Adrenal gland (tissue), 19 donors: ENCODE results near the gene C12orf56. TPM values are rescaled to one million over a fixed set of nuclear protein-coding genes. Genes with fewer than 3 reads are reported as not detected.

Source experiments
- DNase-seq, 7 donors: peaks; one replicate each; pipeline ENCODE4 v3.0.0-alpha.2; 2019 to 2020
- H3K27ac ChIP-seq, 5 donors: fragments of 200-600 bp; sonication (generic) in 4 of 5; 1 replicate in 3 of 5; 2 replicates in 2 of 5; pipeline versions ENCODE4 v1.5.1 to v1.8.0; 2016 to 2020; ENCODE audit warnings: mild to moderate bottlenecking in 1 of 5
- H3K27me3 ChIP-seq: fragments of 200-600 bp; 2 replicates; pipeline ENCODE4 v1.8.0; 2021
- H3K36me3 ChIP-seq, 2 donors: fragments of 200-600 bp; replicated peaks in 1 of 2; 1 replicate in 1 of 2; 2 replicates in 1 of 2; pipeline versions ENCODE4 v1.5.1 to v1.8.0; 2018 to 2022
- H3K4me1 ChIP-seq, 2 donors: fragments of 200-600 bp; replicated peaks in 1 of 2; 1 replicate in 1 of 2; 2 replicates in 1 of 2; pipeline versions ENCODE4 v1.5.1 to v1.8.0; 2018 to 2021
- H3K4me3 ChIP-seq, 4 donors: fragments of 200-600 bp; sonication (generic) in 3 of 4; one replicate each; pipeline ENCODE4 v1.5.1; 2016 to 2018
- H3K9me3 ChIP-seq, 3 donors: fragments of 200-600 bp; sonication (generic) in 1 of 3; replicated peaks in 1 of 3; 1 replicate in 2 of 3; 2 replicates in 1 of 3; pipeline versions ENCODE4 v1.5.1 to v1.8.0; 2016 to 2021
- POLR2A ChIP-seq, 2 donors: fragments of 450-650 bp; IDR thresholded peaks; one replicate each; pipeline ENCODE4 v1.6.1; 2017; ENCODE audit warnings: antibody characterized with exemption in 2 of 2, mild to moderate bottlenecking in 2 of 2, moderate library complexity in 1 of 2
- WGBS, 4 donors: extraction: QIAGEN DNeasy Blood & Tissue Kit in 2 of 4; methylation state at CpG; one replicate each; pipeline versions ENCODE4 v1.1.5 to v1.1.7; 2013 to 2017; 5-methylcytosine and 5-hydroxymethylcytosine counted together
- intact Hi-C, 2 donors: fragments of 100-400 bp; cut with DNase I; formaldehyde crosslinking; loops; one replicate each; pipeline versions ENCODE4 v1.14.1 to v1.15.0; 2022 to 2023
- long read RNA-seq, 10 donors: library from polyadenylated mRNA in 3 of 10; unstranded in 2 of 10; stranded (forward) in 1 of 10; transcript quantifications; one replicate each; pipeline ENCODE4 v2.0.0 and lab custom pipeline, GENCODE V29; 2021 to 2026
- polyA plus RNA-seq, 3 donors: library from polyadenylated mRNA; stranded (reverse); fragments of 200-250 nt in 2 of 3; fragments of 350-450 nt in 1 of 3; fragmentation: Illumina TruSeq in 1 of 3; extraction: RNeasy Lipid Tissue Mini Kit (QIAGEN cat#74804) in 1 of 3; gene quantifications; one replicate each; pipeline ENCODE4 v1.2.3, GENCODE V29; 2013 to 2014
- total RNA-seq, 9 donors: library from RNA; depleted of rRNA in 4 of 9; stranded (reverse); fragments of >200 nt in 4 of 9; fragments of 120-200 nt in 1 of 9; fragmentation: NEBNext Ultra II Directional in 1 of 9; extraction: Animal tissue kit (Norgen Biotek cat#: 25700) in 1 of 9; gene quantifications; one replicate each; pipeline versions ENCODE4 v1.1.0 to v1.2.4, GENCODE V29; 2013 to 2023
- TF ChIP-seq, protein P1 (sequence below), 6 experiments: fragments of 450-650 bp in 4 of 6; fragments of 200-600 bp in 2 of 6; sonication (generic) in 1 of 6; IDR thresholded peaks; 1 replicate in 5 of 6; 2 replicates in 1 of 6; pipeline versions ENCODE4 v1.5.1 to v1.8.0; 2016 to 2021; ENCODE audit warnings: antibody characterized with exemption in 6 of 6, mild to moderate bottlenecking in 2 of 6, moderate library complexity in 1 of 6
- donor health status: healthy with polysubstance abuse.
- donor health status: Bipolar disorder and iron deficiency.
- donor health status: DM: yes; HTN: yes; CAD: no.
- donor health status: DM: no; HTN: no; CAD: no.
- donor health status: DM: no; HTN: no; CAD: no.
- donor health status: DM: yes; HTN: yes; CAD: no.

C12orf56 gene
- total RNA-seq: under 1 TPM in 1 of 9 donors, not detected in 8; 0.11 TPM
- polyA plus RNA-seq: under 1 TPM in 1 of 3 donors, not detected in 2; 0.07 TPM
- long read RNA-seq, donor 1: 0 reads
- long read RNA-seq, donor 2: 0 reads
- long read RNA-seq, donor 3: 0 reads
- long read RNA-seq, donor 4: 0 reads
- long read RNA-seq, donor 5: 0 reads
- long read RNA-seq, donor 6: 0 reads
- long read RNA-seq, donor 7: 0 reads
- long read RNA-seq, donor 8, partial matches to known transcripts: 13 of 23 reads
- long read RNA-seq, donor 8, other reads (novel, unspliced or antisense): 10 of 23 reads
- long read RNA-seq, donor 9: 0 reads
- long read RNA-seq, donor 10: 0 reads

DNA sequence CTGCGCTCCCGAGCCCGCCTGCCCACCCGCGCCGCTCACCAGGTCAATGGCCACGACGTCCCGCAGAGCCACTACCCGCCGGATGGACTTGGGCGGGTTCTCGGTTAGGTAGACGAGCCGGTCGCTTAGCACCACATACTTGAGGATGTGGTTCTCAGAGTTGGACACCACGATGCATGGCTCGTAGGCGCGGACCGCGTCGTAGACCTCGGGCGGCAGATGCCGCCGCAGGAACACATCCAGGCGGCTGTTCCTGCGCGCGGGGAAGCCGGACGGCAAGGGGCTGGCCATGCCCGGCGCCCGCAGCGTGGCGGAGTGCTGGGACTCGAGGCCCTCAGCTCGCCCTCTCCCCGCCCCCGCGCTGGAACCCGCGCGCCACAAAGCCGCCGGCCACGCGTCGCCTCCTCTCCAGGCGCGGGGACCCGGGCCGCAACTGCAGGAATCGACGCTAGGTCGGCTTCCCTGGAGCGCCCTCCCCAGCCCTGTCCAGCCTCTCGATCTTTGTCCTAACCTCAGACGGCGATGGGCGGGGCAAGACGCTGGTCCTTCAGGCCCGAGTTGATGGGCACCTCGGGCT lies at the start of gene C12orf56:
C12orf56 (minus strand) TSS at position 484 of the 577 bp plus-strand sequence; CDS start at position 291, 193 bp downstream.
- no peaks in the 10 kb centered on the region for H3K9me3 ChIP-seq
- DNase-seq: peak in 1 of 7 donors; percentile 23
- H3K36me3 ChIP-seq: no peaks in the 10 kb centered on the region
- H3K27me3 ChIP-seq: peaks cover 7% of the 10 kb centered on the region
- no peak for TF ChIP-seq POLR2A (IDR thresholded peaks at IDR 0.05)
- TF ChIP-seq, protein P1, sequence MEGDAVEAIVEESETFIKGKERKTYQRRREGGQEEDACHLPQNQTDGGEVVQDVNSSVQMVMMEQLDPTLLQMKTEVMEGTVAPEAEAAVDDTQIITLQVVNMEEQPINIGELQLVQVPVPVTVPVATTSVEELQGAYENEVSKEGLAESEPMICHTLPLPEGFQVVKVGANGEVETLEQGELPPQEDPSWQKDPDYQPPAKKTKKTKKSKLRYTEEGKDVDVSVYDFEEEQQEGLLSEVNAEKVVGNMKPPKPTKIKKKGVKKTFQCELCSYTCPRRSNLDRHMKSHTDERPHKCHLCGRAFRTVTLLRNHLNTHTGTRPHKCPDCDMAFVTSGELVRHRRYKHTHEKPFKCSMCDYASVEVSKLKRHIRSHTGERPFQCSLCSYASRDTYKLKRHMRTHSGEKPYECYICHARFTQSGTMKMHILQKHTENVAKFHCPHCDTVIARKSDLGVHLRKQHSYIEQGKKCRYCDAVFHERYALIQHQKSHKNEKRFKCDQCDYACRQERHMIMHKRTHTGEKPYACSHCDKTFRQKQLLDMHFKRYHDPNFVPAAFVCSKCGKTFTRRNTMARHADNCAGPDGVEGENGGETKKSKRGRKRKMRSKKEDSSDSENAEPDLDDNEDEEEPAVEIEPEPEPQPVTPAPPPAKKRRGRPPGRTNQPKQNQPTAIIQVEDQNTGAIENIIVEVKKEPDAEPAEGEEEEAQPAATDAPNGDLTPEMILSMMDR (IDR thresholded peaks at IDR 0.05): no peak
- no peak within 1 kb of the TSS for H3K27ac ChIP-seq
- H3K4me1 ChIP-seq: peaks cover 0 to 8% of the 10 kb centered on the region in 2 donors
- intact Hi-C loops: loop anchor here in 1 of 2 donors (10.0 kb wide), 1 partner anchor 566 kb away; no protein-coding TSS in a partner anchor
- 2 to 8% (median 3%) methylated on average over 5 to 66 of the region's 66 CpGs; no CpG with 5 or more reads in 1 of the 4 donors for WGBS, 4 donors
- peak within 1 kb of the TSS in 1 of 4 donors; percentile 54 for H3K4me3 ChIP-seq

- no peak overlapping the region for H3K27ac ChIP-seq
- no peaks in the 10 kb centered on the region for H3K4me1 ChIP-seq
- H3K36me3 ChIP-seq: peaks cover 0 to 67% of the 10 kb centered on the region in 2 donors
- WGBS, 4 donors: 97 to 100% (median 99%) methylated on average over 1 of the region's 1 CpG
- intact Hi-C loops: no loop called here
- H3K4me3 ChIP-seq: no peak overlapping the region
- TF ChIP-seq, protein P1 (IDR thresholded peaks at IDR 0.05): no peak
- no peak for TF ChIP-seq POLR2A (IDR thresholded peaks at IDR 0.05)
- H3K9me3 ChIP-seq: no peaks in the 10 kb centered on the region
- DNase-seq: no peak
- H3K27me3 ChIP-seq: no peaks in the 10 kb centered on the region
These were observed 49.5 kb upstream of the C12orf56 start for GRCh38 chr12:64440100-64440499.

GRCh38 chr12:64433915-64434314 lies 43.4 kb upstream of the C12orf56 start:
- no peak for DNase-seq
- no peaks in the 10 kb centered on the region for H3K27me3 ChIP-seq
- peaks cover 0 to 95% of the 10 kb centered on the region in 2 donors for H3K36me3 ChIP-seq
- intact Hi-C loops: no loop called here
- no peaks in the 10 kb centered on the region for H3K9me3 ChIP-seq
- 91 to 97% (median 94%) methylated on average over 5 of the region's 5 CpGs for WGBS, 4 donors
- TF ChIP-seq, protein P1 (IDR thresholded peaks at IDR 0.05): no peak
- no peak for TF ChIP-seq POLR2A (IDR thresholded peaks at IDR 0.05)
- H3K27ac ChIP-seq: no peak overlapping the region
- no peaks in the 10 kb centered on the region for H3K4me1 ChIP-seq
- H3K4me3 ChIP-seq: no peak overlapping the region

- peaks cover 0 to 97% of the 10 kb centered on the region in 2 donors for H3K36me3 ChIP-seq
- 90 to 97% (median 93%) methylated on average over 4 of the region's 4 CpGs for WGBS, 4 donors
- no peak for DNase-seq
- no peaks in the 10 kb centered on the region for H3K9me3 ChIP-seq
- H3K4me3 ChIP-seq: no peak overlapping the region
- H3K27ac ChIP-seq: no peak overlapping the region
- TF ChIP-seq, protein P1 (IDR thresholded peaks at IDR 0.05): no peak
- no peak for TF ChIP-seq POLR2A (IDR thresholded peaks at IDR 0.05)
- H3K27me3 ChIP-seq: no peaks in the 10 kb centered on the region
- intact Hi-C loops: no loop called here
- no peaks in the 10 kb centered on the region for H3K4me1 ChIP-seq
These were observed 41.2 kb upstream of the C12orf56 start for GRCh38 chr12:64431791-64432190.
